SK-N-SH (cell line): ENCODE results near the gene INO80. TPM values are rescaled to one million over a fixed set of nuclear protein-coding genes. Genes with fewer than 3 reads are reported as not detected.

Experiments
- CTCF ChIA-PET: fragments of 300-600, 350-600 bp; formaldehyde crosslinking; extraction: SDS; loops from one replicate; lab custom pipeline; 2021; lab: Yijun Ruan, JAX
- POLR2A ChIA-PET: fragments of 350-600 bp; sonication (Branson Sonifier 250); formaldehyde crosslinking; extraction: SDS; loops from one replicate; lab custom pipeline; 2020; ENCODE audit warnings: antibody characterized with exemption, inconsistent platforms; lab: Yijun Ruan, JAX
- DNase-seq: peaks from one replicate; pipeline ENCODE4 v3.0.0; 2012
- H2AFZ ChIP-seq: fragments of 200-600 bp; sonication (generic); 2 replicates; pipeline ENCODE4 v1.8.1; 2016; ENCODE audit warnings: antibody characterized with exemption, mild to moderate bottlenecking, low read depth
- H3F3A ChIP-seq: fragments of 200-600 bp; sonication (generic); replicated peaks from 2 replicates; pipeline ENCODE3; 2016; ENCODE audit warnings: antibody characterized with exemption, mild to moderate bottlenecking; ENCODE audit not compliant: insufficient read depth
- H3K27ac ChIP-seq, 2 experiments: fragments of 200-500 bp in 1 of 2; fragments of 200-600 bp in 1 of 2; sonication (Bioruptor generic) in 1 of 2; sonication (generic), shearing (Covaris generic) in 1 of 2; 2 replicates each; pipeline versions ENCODE4 v1.5.1 to v1.6.1; 2014 to 2016; ENCODE audit warnings: low read depth in 2 of 2, inconsistent platforms in 1 of 2, low read length in 1 of 2, mild to moderate bottlenecking in 1 of 2, mixed read lengths in 1 of 2
- H3K27me3 ChIP-seq: fragments of 200-600 bp; sonication (generic), shearing (Covaris generic); 2 replicates; pipeline ENCODE4 v1.6.1; 2016; ENCODE audit warnings: mixed run types; ENCODE audit not compliant: insufficient read depth
- H3K36me3 ChIP-seq, 2 experiments: fragments of 200-500 bp in 1 of 2; fragments of 200-600 bp in 1 of 2; sonication (Bioruptor generic) in 1 of 2; sonication (generic) in 1 of 2; replicated peaks in 1 of 2; 2 replicates each; pipeline versions ENCODE3 to v1.5.1; 2014 to 2016; ENCODE audit warnings: low read length in 1 of 2, mild to moderate bottlenecking in 1 of 2; ENCODE audit not compliant: insufficient read depth in 2 of 2, control insufficient read depth in 1 of 2
- H3K4me1 ChIP-seq, 2 experiments: fragments of 200-500 bp in 1 of 2; fragments of 200-600 bp in 1 of 2; sonication (Bioruptor generic) in 1 of 2; sonication (generic), shearing (Covaris generic) in 1 of 2; 2 replicates each; pipeline versions ENCODE4 v1.5.1 to v1.6.1; 2014 to 2016; ENCODE audit warnings: low read depth in 1 of 2, low read length in 1 of 2, mixed run types in 1 of 2; ENCODE audit not compliant: insufficient read depth in 2 of 2, control insufficient read depth in 1 of 2
- H3K4me2 ChIP-seq: fragments of 200-600 bp; sonication (generic), shearing (Covaris generic); 2 replicates; pipeline ENCODE4 v1.6.1; 2017; ENCODE audit warnings: mixed run types
- H3K4me3 ChIP-seq, 2 experiments: fragments of 200-500 bp in 1 of 2; fragments of 200-600 bp in 1 of 2; sonication (Bioruptor generic) in 1 of 2; sonication (generic), shearing (Covaris generic) in 1 of 2; 2 replicates each; pipeline versions ENCODE4 v1.5.1 to v1.8.1; 2014 to 2016; ENCODE audit warnings: low read depth in 2 of 2, inconsistent platforms in 1 of 2, low read length in 1 of 2, mild to moderate bottlenecking in 1 of 2, mixed read lengths in 1 of 2, moderate library complexity in 1 of 2
- H3K79me2 ChIP-seq: fragments of 200-600 bp; sonication (generic); 2 replicates; pipeline ENCODE4 v1.8.1; 2017; ENCODE audit warnings: mild to moderate bottlenecking; ENCODE audit not compliant: insufficient read depth
- H3K9ac ChIP-seq: fragments of 200-600 bp; sonication (generic); 2 replicates; pipeline ENCODE4 v1.6.1; 2017; ENCODE audit warnings: mixed run types
- H3K9me2 ChIP-seq: fragments of 200-600 bp; sonication (generic); 2 replicates; pipeline ENCODE4 v1.6.1; 2017; ENCODE audit warnings: mixed run types
- H3K9me3 ChIP-seq: fragments of 200-600 bp; sonication (generic); 2 replicates; pipeline ENCODE4 v1.6.1; 2017; ENCODE audit warnings: mixed run types, mild to moderate bottlenecking, moderate library complexity
- H4K20me1 ChIP-seq: fragments of 200-600 bp; sonication (generic); 2 replicates; pipeline ENCODE4 v1.6.1; 2017; ENCODE audit warnings: mild to moderate bottlenecking, mixed run types; ENCODE audit not compliant: insufficient read depth
- EZH2phosphoT487 ChIP-seq: fragments of 200-600 bp; sonication (generic); IDR thresholded peaks from 2 replicates; pipeline ENCODE4 v1.6.1; 2017; ENCODE audit warnings: low read depth, mixed run types, mild to moderate bottlenecking, antibody characterized with exemption, moderate library complexity, borderline replicate concordance
- FOXJ3 ChIP-seq: sonication (generic); formaldehyde crosslinking; IDR thresholded peaks from 2 replicates; pipeline ENCODE4 v1.5.1; 2020; ENCODE audit warnings: mild to moderate bottlenecking, missing genetic modification reagents
- FOXM1 ChIP-seq: IDR thresholded peaks from 2 replicates; pipeline ENCODE4 v1.4.0; 2012; ENCODE audit warnings: low read depth, mild to moderate bottlenecking
- JUND ChIP-seq: IDR thresholded peaks from 2 replicates; pipeline ENCODE4 v1.4.0; 2012
- MAX ChIP-seq: IDR thresholded peaks from 2 replicates; pipeline ENCODE4 v1.4.0; 2012; ENCODE audit warnings: low read depth
- MXI1 ChIP-seq: IDR thresholded peaks from 2 replicates; pipeline ENCODE4 v1.6.1; 2012; ENCODE audit warnings: mild to moderate bottlenecking, low read depth, low read length, improper control_type of control experiment
- NFIC ChIP-seq: IDR thresholded peaks from 2 replicates; pipeline ENCODE4 v1.4.0; 2012; ENCODE audit warnings: borderline replicate concordance
- RCOR1 ChIP-seq: fragments of 150-350 bp; IDR thresholded peaks from 2 replicates; pipeline ENCODE4 v1.6.1; 2017; ENCODE audit warnings: antibody characterized with exemption, low read length
- SIN3A ChIP-seq: IDR thresholded peaks from 2 replicates; pipeline ENCODE4 v1.6.1; 2012; ENCODE audit warnings: low read depth, mild to moderate bottlenecking, low read length, moderate library complexity, borderline replicate concordance
- SMC3 ChIP-seq: IDR thresholded peaks from 2 replicates; pipeline ENCODE4 v1.6.1; 2012; ENCODE audit warnings: low read depth, low read length, improper control_type of control experiment
- TAF1 ChIP-seq: IDR thresholded peaks from 2 replicates; pipeline ENCODE4 v1.6.1; 2012; ENCODE audit warnings: low read depth, mild to moderate bottlenecking, low read length, moderate library complexity, borderline replicate concordance
- TCF12 ChIP-seq: IDR thresholded peaks from 2 replicates; pipeline ENCODE4 v1.4.0; 2012
- WGBS: methylation state at CpG from one replicate; pipeline ENCODE4 v1.1.6; 2017; ENCODE audit warnings: low lambda C conversion rate; 5-methylcytosine and 5-hydroxymethylcytosine counted together
- polyA plus RNA-seq, 3 experiments: library from polyadenylated mRNA; depleted of rRNA; stranded (reverse); fragments of >200 nt; gene quantifications; 2 replicates each; pipeline ENCODE4 v1.2.3, GENCODE V29; 2012

Gene INO80
- polyA plus RNA-seq, 1 of the 3 experiments (the other 2 are of a cell fraction): 4.6 TPM

- H3K79me2 ChIP-seq: no peaks in the 10 kb centered on the region
- 78% methylated on average over 11 of the region's 15 CpGs for WGBS
- TF ChIP-seq SMC3: no peak
- TF ChIP-seq, all 33 proteins: peak for 0
- Histone ChIP-seq H3K27ac (no peak overlapping the region), H3K4me2 (no peak overlapping the region), H3K9me3 (no peaks in the 10 kb centered on the region), H3K27me3 (no peaks in the 10 kb centered on the region), H3K36me3 (no peaks in the 10 kb centered on the region), H3F3A (peaks cover 14% of the 10 kb centered on the region), H3K4me3 (no peak overlapping the region), H3K9ac (no peak overlapping the region), H4K20me1 (no peaks in the 10 kb centered on the region), H3K9me2 (no peaks in the 10 kb centered on the region), H2AFZ (no peak overlapping the region), H3K4me1 (peaks cover under 1 to 16% of the 10 kb centered on the region in 2 experiments; a peak in 1 of 4 replicates)
- no peak for DNase-seq
- POLR2A ChIA-PET: no interaction called here
- CTCF ChIA-PET: interaction anchor here (33.6 kb wide), 1 partner anchor 35 kb away, joined by 675 read pairs; the partner anchor contains the start of gene VPS18
Observed at GRCh38 chr15:40936709-40937666, 179.1 kb downstream of the INO80 start.

- peaks cover 12% of the 10 kb centered on the region for H3F3A ChIP-seq
- no peaks in the 10 kb centered on the region for H3K79me2 ChIP-seq
- no peak overlapping the region for H3K27ac ChIP-seq
- no peaks in the 10 kb centered on the region for H4K20me1 ChIP-seq
- ChIA-PET CTCF (interaction anchor here (33.6 kb wide), 1 partner anchor 34 kb away, joined by 675 read pairs; the partner anchor contains the start of gene VPS18), POLR2A (no interaction called here)
- 82% methylated on average over 12 of the region's 31 CpGs for WGBS
- TF ChIP-seq MAX (no peak), FOXM1 (no peak), EZH2phosphoT487 (no peak), JUND (no peak), SMC3 (no peak), FOXJ3 (no peak), SIN3A (no peak), MXI1 (no peak), NFIC (no peak), RCOR1 (no peak), TCF12 (no peak), TAF1 (no peak)
- no peak overlapping the region for H3K4me3 ChIP-seq
- H3K4me1 ChIP-seq: peaks cover 0 to 15% of the 10 kb centered on the region in 2 experiments; a peak in 1 of 4 replicates
- no peaks in the 10 kb centered on the region for H3K9me3 ChIP-seq
- H3K27me3 ChIP-seq: peaks cover 3% of the 10 kb centered on the region; the same call in 1 of the 2 replicates
- no peaks in the 10 kb centered on the region for H3K36me3 ChIP-seq
- H3K9me2 ChIP-seq: no peaks in the 10 kb centered on the region
- H2AFZ ChIP-seq: no peak overlapping the region
- no peak overlapping the region for H3K4me2 ChIP-seq
- H3K9ac ChIP-seq: no peak overlapping the region
- DNase-seq: no peak
Observed at GRCh38 chr15:40936234-40936708, 179.8 kb downstream of the INO80 start.
